ENCODE results near the gene MAN2B1. TPM values are rescaled to one million over a fixed set of nuclear protein-coding genes. Genes with fewer than 3 reads are reported as not detected.
"Not testable (repeated sequence)": the region's sequence is repeated elsewhere in the genome, so short reads cannot be mapped to it uniquely, and the experiment has no call there.

MAN2B1 gene
- polyA plus RNA-seq, 4 donors = 24.9 to 35.3 (median 29.7) TPM

DNA sequence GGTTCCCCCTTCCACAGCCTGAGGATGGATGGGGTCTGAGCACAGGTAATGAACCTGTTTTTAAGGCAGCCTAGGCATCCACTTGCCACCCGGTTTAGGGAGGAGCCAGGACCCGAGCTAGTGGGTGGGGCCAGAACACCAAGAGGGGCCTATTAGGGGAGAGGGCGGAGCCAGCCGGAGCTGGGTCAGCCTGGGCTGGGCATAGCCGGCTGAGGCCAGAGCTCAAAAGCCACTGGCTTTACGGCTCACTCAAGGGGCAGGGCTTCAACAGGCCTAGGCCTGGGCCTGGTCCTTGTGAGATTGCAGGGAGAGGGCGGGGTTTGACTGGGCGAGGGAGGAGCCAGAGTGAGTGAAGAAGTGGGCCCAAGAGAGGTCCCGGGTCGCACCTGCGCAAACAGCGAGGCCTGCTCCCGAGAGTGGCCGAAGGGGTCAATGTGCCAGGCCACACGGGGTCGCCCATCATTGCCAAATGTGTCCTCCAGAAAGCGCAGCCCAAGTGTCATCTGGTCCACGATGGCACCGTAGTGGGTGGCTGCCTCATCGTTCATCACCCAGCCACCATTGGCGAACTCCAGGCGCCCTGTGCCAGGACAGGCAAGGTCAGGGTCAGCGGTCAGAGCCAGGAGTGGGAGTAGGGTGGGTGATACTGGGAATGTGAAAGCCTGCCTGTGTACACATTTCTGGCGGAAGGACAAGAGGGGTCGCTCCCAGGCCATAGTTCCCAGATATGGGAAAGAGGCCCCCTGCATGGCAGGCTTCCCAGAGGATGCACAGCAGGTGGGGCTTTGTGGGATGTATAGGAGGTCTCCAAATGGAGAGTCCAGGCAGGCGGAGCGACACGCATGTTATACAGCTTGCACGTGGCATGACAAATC lies 1.9 kb downstream of the MAN2B1 start:
- DNase-seq (ENCODE audit: low read depth in 4 of 4, low spot score in 3 of 4) = no peak

GRCh38 chr19:12660980-12661379 lies 5.6 kb downstream of the MAN2B1 start:
- DNase-seq (ENCODE audit: low read depth in 4 of 4, low spot score in 3 of 4) = no peak

- DNase-seq (ENCODE audit: low read depth in 4 of 4, low spot score in 3 of 4) = no peak
Measured at GRCh38 chr19:12657966-12658365, 8.6 kb downstream of the MAN2B1 start.

GRCh38 chr19:12656899-12657571 lies 9.5 kb downstream of the MAN2B1 start:
- DNase-seq (ENCODE audit: low read depth in 4 of 4, low spot score in 3 of 4) = no peak

DNA sequence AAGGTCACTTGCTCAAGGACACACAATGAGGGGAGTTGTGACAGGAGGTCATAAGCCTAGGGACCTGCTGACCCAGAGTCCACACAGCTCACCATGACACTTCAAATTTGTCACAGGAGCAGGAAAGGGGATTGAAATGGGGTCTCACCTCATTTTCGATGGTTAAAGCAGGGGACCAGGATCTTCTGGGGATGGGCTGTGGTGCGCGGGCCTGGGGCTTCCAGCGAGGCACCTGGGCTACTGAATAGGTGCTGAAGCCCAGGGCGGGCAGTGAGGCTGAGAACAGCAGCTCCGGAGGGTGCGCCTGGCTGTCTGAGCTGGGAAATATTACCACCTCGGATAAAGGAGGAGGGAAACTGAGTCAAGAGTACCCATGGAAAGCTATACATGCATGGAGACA lies 11.0 kb downstream of the MAN2B1 start:
- no peak for DNase-seq (ENCODE audit: low read depth in 4 of 4, low spot score in 3 of 4)

DNA sequence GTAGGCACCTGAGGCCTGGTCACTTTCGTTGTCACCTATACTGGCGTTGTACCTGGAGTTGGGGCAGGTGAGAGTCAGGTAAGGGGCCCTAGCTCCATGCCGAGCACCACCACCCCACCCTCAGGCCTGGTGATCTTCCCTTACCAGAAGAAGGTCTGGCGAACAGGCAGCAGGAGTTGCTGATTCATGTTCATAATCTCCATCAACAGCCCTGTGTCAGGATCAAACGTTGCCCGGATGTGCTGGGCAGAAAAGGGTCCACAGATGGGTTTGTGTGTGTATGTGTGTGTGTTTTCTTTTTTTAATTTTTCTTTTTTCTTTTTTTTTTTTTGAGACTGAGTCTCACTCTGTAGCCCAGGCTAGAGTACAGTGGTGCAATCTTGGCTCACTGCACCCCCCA lies 14.3 kb downstream of the MAN2B1 start:
- DNase-seq (ENCODE audit: low read depth in 4 of 4, low spot score in 3 of 4) = no peak

- no peak for DNase-seq (ENCODE audit: low read depth in 4 of 4, low spot score in 3 of 4)
Measured at GRCh38 chr19:12649941-12650340, 16.6 kb downstream of the MAN2B1 start.

DNA sequence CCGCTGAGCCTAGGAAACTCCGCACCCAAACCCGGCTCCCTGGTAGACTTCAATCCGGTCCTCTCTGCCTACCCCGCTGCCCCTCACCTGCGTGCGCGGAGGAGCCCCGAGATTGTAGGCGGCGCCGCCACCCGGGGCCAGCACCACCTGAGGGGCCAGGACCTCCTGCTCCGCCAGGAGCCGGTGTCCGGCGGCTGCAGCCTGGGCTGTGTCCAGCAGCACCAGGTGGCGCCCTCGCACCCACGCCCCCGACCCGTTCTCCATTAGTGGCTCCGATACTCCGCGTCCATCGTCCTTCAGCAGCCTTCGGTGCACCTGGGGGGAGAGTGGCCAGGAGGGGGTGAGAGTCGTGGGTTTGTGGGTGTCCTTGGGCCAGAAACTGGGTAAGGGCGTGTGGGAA lies 18.5 kb downstream of the MAN2B1 start:
- no peak for DNase-seq (ENCODE audit: low read depth in 4 of 4, low spot score in 3 of 4)

DNA sequence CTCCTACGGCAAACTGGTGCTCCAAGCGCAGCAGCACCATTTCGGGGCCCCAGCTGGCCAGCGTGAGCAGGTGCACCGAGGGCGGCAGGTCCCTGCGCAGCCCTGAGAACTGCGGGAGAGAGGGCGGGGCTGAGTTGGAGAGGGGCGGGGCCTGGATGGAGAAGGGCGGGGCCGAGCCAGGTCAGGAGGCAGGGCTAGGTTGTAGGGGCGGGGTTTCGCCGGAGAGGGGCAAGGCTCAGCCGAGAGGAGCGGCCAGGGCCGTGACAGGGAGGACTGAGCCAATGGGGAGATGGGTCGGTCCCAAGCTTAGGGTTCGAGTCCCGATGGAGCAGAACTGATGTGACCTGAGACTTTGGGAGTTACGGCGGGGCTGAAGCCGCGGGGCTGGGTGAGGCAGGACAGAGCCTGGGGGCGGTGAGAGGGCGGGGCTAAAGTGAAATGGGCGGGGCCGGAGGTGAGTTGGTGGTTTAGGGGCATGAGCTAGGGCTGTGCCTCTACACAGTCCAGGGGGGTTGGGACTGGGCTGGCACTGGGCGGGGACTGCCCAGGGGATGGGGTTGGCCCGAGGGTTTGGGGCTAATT lies 19.0 kb downstream of the MAN2B1 start:
- no peak for DNase-seq (ENCODE audit: low read depth in 4 of 4, low spot score in 3 of 4)

GRCh38 chr19:12647047-12647446 lies 19.5 kb downstream of the MAN2B1 start:
- DNase-seq (ENCODE audit: low read depth in 4 of 4, low spot score in 3 of 4) = no peak

GRCh38 chr19:12646551-12646950 lies 20.0 kb downstream of the MAN2B1 start:
- no peak for DNase-seq (ENCODE audit: low read depth in 4 of 4, low spot score in 3 of 4)

DNA sequence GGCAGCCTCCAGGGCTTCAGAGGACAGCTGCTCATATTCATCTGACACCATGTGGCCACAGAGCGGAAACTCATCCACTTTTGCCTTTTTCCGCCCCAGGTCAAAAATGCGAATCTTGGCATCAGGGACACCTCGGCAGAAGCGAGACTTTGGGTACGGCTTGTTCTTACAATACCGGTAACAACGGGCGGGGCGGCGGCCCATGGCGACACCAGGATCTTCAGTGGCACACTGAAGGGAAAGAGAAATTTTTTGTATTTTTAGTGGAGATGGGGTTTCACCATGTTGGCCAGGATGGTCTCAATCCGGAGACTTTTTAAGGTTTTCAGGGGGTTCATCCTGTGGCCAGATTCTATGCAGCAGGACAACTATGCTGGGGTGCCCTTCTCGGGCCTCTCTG lies 22.8 kb downstream of the MAN2B1 start:
- DNase-seq (ENCODE audit: low read depth in 4 of 4, low spot score in 3 of 4) = not testable (repeated sequence)

DNA sequence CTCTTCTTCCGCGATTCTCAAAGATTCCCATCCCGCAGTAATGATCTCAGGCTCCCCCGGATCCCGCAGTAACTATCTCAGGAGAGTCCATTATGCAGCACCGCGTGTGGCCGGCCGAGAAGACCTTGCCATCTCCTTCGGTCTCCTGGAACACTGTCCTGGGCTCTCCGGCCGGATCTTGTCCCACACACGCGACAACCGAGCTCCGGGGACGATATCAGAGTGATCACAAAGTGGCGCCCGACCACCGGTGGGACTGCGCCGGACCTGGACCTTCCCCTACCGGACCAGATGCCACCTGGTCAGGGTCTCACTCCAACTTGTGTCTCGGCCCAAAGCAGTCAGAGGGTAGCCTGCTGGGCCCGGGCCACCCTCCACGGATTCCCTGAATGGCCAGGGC lies 24.0 kb downstream of the MAN2B1 start:
- DNase-seq (ENCODE audit: low read depth in 4 of 4, low spot score in 3 of 4) = no peak

DNA sequence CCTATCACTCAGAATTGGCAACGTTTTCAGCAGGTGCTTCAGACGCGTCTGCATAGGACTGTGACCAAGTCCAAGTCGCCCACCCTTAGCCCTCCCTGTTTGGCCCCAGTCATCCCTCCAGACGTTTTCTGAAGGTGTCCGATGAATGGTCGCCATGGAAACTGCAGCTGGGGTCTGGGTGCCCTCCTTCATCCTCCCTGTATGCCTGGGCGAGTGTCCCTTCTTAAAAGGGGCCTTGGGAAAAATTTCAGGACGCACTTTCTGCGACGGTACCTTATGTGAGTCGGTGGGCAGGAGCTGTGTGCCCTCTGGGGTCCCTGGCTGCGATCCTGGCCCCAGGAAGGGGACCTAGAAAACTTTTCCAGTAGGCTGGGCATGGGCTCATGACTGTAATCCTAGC lies 25.1 kb downstream of the MAN2B1 start:
- DNase-seq (ENCODE audit: low read depth in 4 of 4, low spot score in 3 of 4) = no peak

- peak; percentile 50 to 65 (median 55) for DNase-seq (ENCODE audit: low read depth in 4 of 4, low spot score in 3 of 4)
Measured at GRCh38 chr19:12639901-12640613, 26.5 kb downstream of the MAN2B1 start.

GRCh38 chr19:12638611-12639182 lies 27.8 kb downstream of the MAN2B1 start:
- DNase-seq (ENCODE audit: low read depth in 4 of 4, low spot score in 3 of 4) = no peak

GRCh38 chr19:12636631-12637030 lies 29.9 kb downstream of the MAN2B1 start:
- DNase-seq (ENCODE audit: low read depth in 4 of 4, low spot score in 3 of 4) = no peak

- DNase-seq (ENCODE audit: low read depth in 4 of 4, low spot score in 3 of 4) = no peak
Measured at GRCh38 chr19:12629215-12629614, 37.3 kb downstream of the MAN2B1 start.

- no peak for DNase-seq (ENCODE audit: low read depth in 4 of 4, low spot score in 3 of 4)
Measured at GRCh38 chr19:12628040-12629022, 38.2 kb downstream of the MAN2B1 start.

Data from right renal pelvis (tissue), 4 donors.